IMR-90 (cell line): ENCODE results near the gene SAMD8. TPM values are rescaled to one million over a fixed set of nuclear protein-coding genes. Genes with fewer than 3 reads are reported as not detected.
A peak's percentile ranks its signal among the peaks of the same experiment; 100 is the strongest.

Experiments
- ATAC-seq: fragments of 200-7000 bp; cut with Tn5 transposase; 2 replicates; pipeline ENCODE4 v1.9.1; 2020; ENCODE audit warnings: low read depth, mild to moderate bottlenecking, moderate library complexity
- BruUV-seq: library from RNA; stranded (reverse); fragments of 400-500 nt; replicated peaks from 2 replicates; lab custom pipeline; 2021; lab: Mats Ljungman, UMichigan
- CTCF ChIA-PET: fragments of 300-600 bp; formaldehyde crosslinking; extraction: SDS; loops from one replicate; lab custom pipeline; 2021; ENCODE audit warnings: antibody characterized with exemption; lab: Yijun Ruan, JAX
- POLR2A ChIA-PET: fragments of 300-600 bp; sonication (Branson Sonifier 250); formaldehyde crosslinking; loops from one replicate; lab custom pipeline; 2022; ENCODE audit warnings: antibody characterized with exemption; ENCODE audit not compliant: unreplicated experiment; lab: Charles Lee
- DNase-seq: peaks from one replicate; pipeline ENCODE4 v3.0.0; 2013
- H2AFZ ChIP-seq: replicated peaks from 2 replicates; pipeline ENCODE3; 2013; ENCODE audit warnings: low read length, mild to moderate bottlenecking; ENCODE audit not compliant: poor library complexity
- H2AK5ac ChIP-seq: 2 replicates; pipeline ENCODE4 v1.6.1; 2013; ENCODE audit warnings: low read depth, low read length, inconsistent platforms
- H2AK9ac ChIP-seq: replicated peaks from 2 replicates; pipeline ENCODE3; 2013; ENCODE audit warnings: mild to moderate bottlenecking, low read depth, low read length, moderate library complexity; ENCODE audit not compliant: poor library complexity
- H2BK120ac ChIP-seq: 2 replicates; pipeline ENCODE4 v1.6.1; 2013; ENCODE audit warnings: low read depth, low read length, inconsistent platforms
- H2BK15ac ChIP-seq: 3 replicates; pipeline ENCODE4 v1.6.1; 2013; ENCODE audit warnings: low read depth, low read length, inconsistent platforms
- H2BK20ac ChIP-seq: 2 replicates; pipeline ENCODE4 v1.6.1; 2013; ENCODE audit warnings: low read depth, mild to moderate bottlenecking, inconsistent platforms, low read length, moderate library complexity
- H2BK5ac ChIP-seq: 2 replicates; pipeline ENCODE4 v1.6.1; 2013; ENCODE audit warnings: mild to moderate bottlenecking, low read depth, low read length, inconsistent platforms; ENCODE audit not compliant: poor library complexity, severe bottlenecking
- H3K14ac ChIP-seq: replicated peaks from 2 replicates; pipeline ENCODE4 v1.6.1; 2013; ENCODE audit warnings: low read depth, low read length, inconsistent platforms
- H3K18ac ChIP-seq: 2 replicates; pipeline ENCODE4 v1.6.1; 2013; ENCODE audit warnings: low read depth, low read length, control low read depth
- H3K23ac ChIP-seq: 2 replicates; pipeline ENCODE4 v1.6.1; 2013; ENCODE audit warnings: low read depth, low read length, inconsistent platforms
- H3K27ac ChIP-seq: 2 replicates; pipeline ENCODE4 v1.5.1; 2013; ENCODE audit warnings: mild to moderate bottlenecking, control low read depth, low read length; ENCODE audit not compliant: insufficient read depth
- H3K27me3 ChIP-seq: 2 replicates; pipeline ENCODE4 v1.6.1; 2013; ENCODE audit warnings: low read length; ENCODE audit not compliant: control insufficient read depth, insufficient read depth
- H3K36me3 ChIP-seq: 2 replicates; pipeline ENCODE4 v1.6.1; 2013; ENCODE audit warnings: low read length, mixed read lengths; ENCODE audit not compliant: control insufficient read depth, insufficient read depth
- H3K4ac ChIP-seq: 2 replicates; pipeline ENCODE4 v1.6.1; 2013; ENCODE audit warnings: low read depth, low read length, inconsistent platforms
- H3K4me1 ChIP-seq: 2 replicates; pipeline ENCODE4 v1.6.1; 2013; ENCODE audit warnings: low read length, mixed read lengths; ENCODE audit not compliant: control insufficient read depth, insufficient read depth
- H3K4me2 ChIP-seq: 2 replicates; pipeline ENCODE4 v1.6.1; 2013; ENCODE audit warnings: low read depth, mild to moderate bottlenecking, control low read depth, low read length, moderate library complexity
- H3K4me3 ChIP-seq: 2 replicates; pipeline ENCODE4 v1.5.1; 2013; ENCODE audit warnings: low read depth, mild to moderate bottlenecking, control low read depth, low read length, moderate library complexity; ENCODE audit not compliant: insufficient read depth
- H3K56ac ChIP-seq: 2 replicates; pipeline ENCODE4 v1.6.1; 2013; ENCODE audit warnings: low read length, inconsistent platforms; ENCODE audit not compliant: insufficient read depth; ENCODE audit errors: extremely low read depth
- H3K79me1 ChIP-seq, 2 experiments: 2 replicates each; pipeline ENCODE4 v1.6.1; 2013; ENCODE audit warnings: low read length in 2 of 2, inconsistent platforms in 1 of 2, low read depth in 1 of 2
- H3K9ac ChIP-seq: 2 replicates; pipeline ENCODE4 v1.6.1; 2013; ENCODE audit warnings: low read depth, low read length, control low read depth
- H3K9me1 ChIP-seq: 2 replicates; pipeline ENCODE4 v1.6.1; 2013; ENCODE audit warnings: low read length, inconsistent platforms; ENCODE audit not compliant: insufficient read depth
- H3K9me3 ChIP-seq: 2 replicates; pipeline ENCODE4 v1.6.1; 2013; ENCODE audit warnings: low read length; ENCODE audit not compliant: control insufficient read depth, insufficient read depth
- H4K20me1 ChIP-seq: 2 replicates; pipeline ENCODE4 v1.6.1; 2013; ENCODE audit warnings: low read length, inconsistent platforms; ENCODE audit not compliant: insufficient read depth
- H4K5ac ChIP-seq: 2 replicates; pipeline ENCODE4 v1.6.1; 2013; ENCODE audit warnings: mild to moderate bottlenecking, low read depth, low read length, control low read depth
- H4K8ac ChIP-seq, 2 experiments: 2 replicates each; pipeline ENCODE4 v1.6.1; 2013; ENCODE audit warnings: low read depth in 2 of 2, low read length in 2 of 2, control low read depth in 1 of 2, inconsistent platforms in 1 of 2
- H4K91ac ChIP-seq: 2 replicates; pipeline ENCODE4 v1.6.1; 2013; ENCODE audit warnings: low read depth, low read length, inconsistent platforms; ENCODE audit not compliant: insufficient read depth
- CHD1 ChIP-seq: IDR thresholded peaks from 2 replicates; pipeline ENCODE4 v1.6.1; 2012; ENCODE audit warnings: low read depth, low read length, improper control_type of control experiment
- NFE2L2 ChIP-seq: fragments of 150-350 bp; IDR thresholded peaks from 2 replicates; pipeline ENCODE4 v1.6.1; 2016; ENCODE audit warnings: low read depth, mild to moderate bottlenecking, low read length
- WGBS, 2 experiments: methylation state at CpG; one replicate each; pipeline versions ENCODE4 v1.1.5 to v1.1.7; 2013; ENCODE audit warnings: missing lambda C conversion rate in 2 of 2; ENCODE audit not compliant: insufficient read length in 1 of 2; ENCODE audit errors: extremely low coverage in 2 of 2; 5-methylcytosine and 5-hydroxymethylcytosine counted together
- dilution Hi-C: fragments of 300-500 bp; cut with HindIII; formaldehyde crosslinking; loops from one replicate; pipeline ENCODE4 v1.14.3; 2018; ENCODE audit warnings: low sequenced_read_pairs; ENCODE audit not compliant: unreplicated experiment
- in situ Hi-C: fragments of 300-500 bp; cut with MboI; formaldehyde crosslinking; loops from 3 replicates; pipeline ENCODE4 v1.14.3; 2019; ENCODE audit warnings: low sequenced_read_pairs, inconsistent platforms, mixed read lengths
- intact Hi-C: fragments of 100-400 bp; cut with micrococcal nuclease; formaldehyde crosslinking; loops from 2 replicates; pipeline ENCODE4 v1.10.0; 2022
- polyA plus RNA-seq, 3 experiments: library from polyadenylated mRNA; depleted of rRNA; stranded (reverse); fragments of >200 nt; gene quantifications; 2 replicates each; pipeline ENCODE4 v1.2.3, GENCODE V29; 2012; ENCODE audit warnings: low replicate concordance in 1 of 3
- total RNA-seq: library from RNA; depleted of rRNA; stranded (reverse); fragments of >200 nt; gene quantifications from 2 replicates; pipeline ENCODE4 v1.2.3, GENCODE V29; 2012

The SAMD8 gene
- total and polyA plus RNA-seq, 2 of the 4 experiments (the other 2 are of a cell fraction) = 10.1 to 28.7 TPM

- H4K5ac ChIP-seq = no peak overlapping the region; the same call in 1 of the 2 replicates
- H3K27me3 ChIP-seq = no peaks in the 10 kb centered on the region
- peaks cover 8% of the 10 kb centered on the region for H3K4me1 ChIP-seq
- peaks cover 16% of the 10 kb centered on the region for H3K36me3 ChIP-seq
- no peaks in the 10 kb centered on the region for H3K9me3 ChIP-seq
- peaks cover 26 to 79% of the 10 kb centered on the region in 2 experiments for H3K79me1 ChIP-seq
- no peak overlapping the region for H2AK9ac ChIP-seq
- H3K23ac ChIP-seq = no peak overlapping the region
- H3K27ac ChIP-seq = peak overlapping the region; percentile 75
- H3K18ac ChIP-seq = no peak overlapping the region; the same call in 1 of the 2 replicates
- H4K8ac ChIP-seq = no peak overlapping the region
- peak; percentile 55 for DNase-seq
- no peak overlapping the region for H4K91ac ChIP-seq
- in situ Hi-C loops = no loop called here
- H3K56ac ChIP-seq = no peak overlapping the region
- peak; percentile 44; the same call in 1 of the 2 replicates for TF ChIP-seq NFE2L2
- no peak for TF ChIP-seq CHD1
- no peak overlapping the region for H2AK5ac ChIP-seq
- H4K20me1 ChIP-seq = peaks cover 21% of the 10 kb centered on the region; the same call in 1 of the 2 replicates
- ChIA-PET CTCF (no interaction called here), POLR2A (no interaction called here)
- H3K4me2 ChIP-seq = no peak overlapping the region
- H2BK20ac ChIP-seq = no peak overlapping the region
- H3K9ac ChIP-seq = no peak overlapping the region
- peaks cover 6% of the 10 kb centered on the region; the same call in 1 of the 2 replicates for H3K9me1 ChIP-seq
- H2AFZ ChIP-seq = no peak overlapping the region
- H3K4ac ChIP-seq = no peak overlapping the region
- no peak overlapping the region for H2BK15ac ChIP-seq
- ATAC-seq = no peak
- peak overlapping the region; percentile 57 for H2BK5ac ChIP-seq
- no peak overlapping the region for H3K4me3 ChIP-seq
- no peak overlapping the region for H2BK120ac ChIP-seq
- no CpG with 5 or more reads among the region's 2 CpGs for WGBS, 2 experiments
- no TSS peak for BruUV-seq
- intact Hi-C loops = loop anchor here (5.0 kb wide), 1 partner anchor 51 kb away; no protein-coding TSS in a partner anchor
- H3K14ac ChIP-seq = no peak overlapping the region
- dilution Hi-C loops = no loop called here
Measured at GRCh38 chr10:75126277-75126676, 14.8 kb downstream of the SAMD8 start.
